ENCODE results near the gene ZNF160.
"Not testable (repeated sequence)": the region's sequence is repeated elsewhere in the genome, so short reads cannot be mapped to it uniquely, and the experiment has no call there.

Gene ZNF160

DNA sequence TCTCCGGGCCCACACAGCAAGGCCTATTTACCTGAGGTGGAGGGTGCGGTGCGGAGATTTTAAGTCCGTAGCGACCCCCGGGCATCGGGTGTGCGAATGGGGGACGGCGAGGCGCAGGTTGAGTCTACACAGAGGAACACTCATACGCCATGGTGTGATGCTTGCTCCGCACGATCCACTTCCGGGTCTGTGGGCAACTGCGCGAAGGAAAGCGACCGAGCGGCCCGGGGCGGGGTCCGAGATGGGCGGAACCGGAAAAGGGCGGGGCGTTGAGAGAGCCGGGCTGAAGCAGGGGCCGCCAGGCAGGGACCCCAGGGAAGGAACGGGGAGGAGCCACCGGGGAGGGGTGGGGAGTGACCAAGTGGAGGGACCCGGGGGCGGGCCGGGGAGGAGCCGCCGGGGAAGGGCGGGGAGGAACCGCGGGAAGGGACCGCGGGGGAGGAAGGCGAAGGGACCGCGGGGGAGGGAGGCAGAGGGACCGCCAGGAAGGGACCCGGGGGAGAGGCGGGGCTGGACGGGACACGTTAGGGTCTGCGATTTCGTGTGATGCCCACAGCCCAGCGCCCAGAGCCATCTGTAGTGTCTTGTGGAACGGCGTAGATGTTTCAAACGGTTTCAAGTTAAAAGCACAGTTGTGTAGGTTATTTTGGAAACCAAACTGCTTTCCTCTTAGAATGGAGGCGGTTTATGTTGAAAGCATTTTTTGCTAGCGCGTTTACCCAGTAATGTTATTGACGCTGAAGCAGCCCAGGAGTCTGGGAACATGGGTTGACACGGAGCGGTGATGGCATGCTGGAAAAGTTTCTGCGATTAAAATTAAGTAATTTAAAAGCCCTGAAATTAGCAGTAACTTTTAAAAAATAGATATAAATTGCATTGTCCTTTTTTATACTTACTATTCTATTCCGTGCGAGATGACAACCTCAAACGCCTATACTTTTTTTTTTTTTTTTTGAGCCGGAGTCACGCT is at the start of gene ZNF160:
Gene ZNF160, minus strand, starts transcription at position 189 of the 970 bp plus-strand sequence. CDS start 17,146 bp downstream, outside the sequence.
- no peaks in the 10 kb centered on the region for H3K27me3 ChIP-seq (ENCODE audit: insufficient read depth, low read length)

DNA sequence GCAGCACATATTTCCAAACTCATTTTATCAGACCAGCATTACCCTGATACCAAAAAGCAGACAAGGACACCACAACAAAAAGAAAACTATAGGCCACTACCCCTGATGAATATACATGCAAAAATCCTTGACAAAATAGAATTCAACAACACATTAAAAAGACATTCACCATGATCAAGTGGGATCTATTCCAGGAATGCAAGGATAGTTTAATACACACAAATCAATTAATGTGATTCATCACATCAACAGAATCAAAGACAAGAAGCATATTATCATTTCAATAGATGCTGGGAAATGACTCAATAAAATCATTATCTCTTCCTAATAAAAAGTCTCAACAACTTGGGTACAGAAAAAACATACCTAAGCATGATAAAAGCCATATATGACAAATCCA is 44.4 kb upstream of the ZNF160 start:
- Histone ChIP-seq H3K36me3 (ENCODE audit: insufficient read depth, low read length) (peaks cover 45% of the 10 kb centered on the region), H3K9me3 (ENCODE audit: low read length) (peaks cover 41% of the 10 kb centered on the region), H2AFZ (ENCODE audit: low read depth, low read length) (no peak overlapping the region), H3K27me3 (ENCODE audit: insufficient read depth, low read length) (no peaks in the 10 kb centered on the region), H3K4me1 (ENCODE audit: insufficient read depth, low read length) (no peaks in the 10 kb centered on the region), H3K4me3 (ENCODE audit: low read length) (no peak overlapping the region)

More for the DNA sequence above, at the start of gene ZNF160:
- H3K36me3 ChIP-seq (ENCODE audit: insufficient read depth, low read length): peaks cover 22% of the 10 kb centered on the region
- H3K4me1 ChIP-seq (ENCODE audit: insufficient read depth, low read length): peaks cover 13% of the 10 kb centered on the region
- peaks cover 8% of the 10 kb centered on the region for H3K9me3 ChIP-seq (ENCODE audit: low read length)
- peak within 1 kb of the TSS; percentile 84 for H3K4me3 ChIP-seq (ENCODE audit: low read length)
- H2AFZ ChIP-seq (ENCODE audit: low read depth, low read length): peak within 1 kb of the TSS; percentile 81

DNA sequence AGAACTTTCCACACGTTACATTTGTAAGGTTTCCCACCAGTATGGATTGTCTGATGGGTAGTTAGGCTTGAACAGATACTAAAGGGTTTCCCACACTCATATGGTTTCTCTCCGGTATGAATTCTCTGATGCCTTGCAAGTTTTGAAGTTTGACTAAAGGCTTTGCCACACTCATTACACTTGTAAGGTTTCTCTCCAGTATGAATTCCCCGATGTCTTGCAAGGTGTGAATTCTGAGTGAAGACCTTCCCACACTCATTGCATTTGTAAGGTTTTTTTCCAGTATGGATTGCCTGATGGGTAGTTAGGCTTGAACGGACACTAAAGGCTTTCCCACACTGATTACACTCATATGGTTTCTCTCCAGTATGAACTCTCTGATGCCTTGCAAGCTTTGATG is 37.1 kb upstream of the ZNF160 start:
- Histone ChIP-seq H2AFZ (ENCODE audit: low read depth, low read length) (no peak overlapping the region), H3K4me3 (ENCODE audit: low read length) (no peak overlapping the region), H3K9me3 (ENCODE audit: low read length) (peaks cover 35% of the 10 kb centered on the region), H3K4me1 (ENCODE audit: insufficient read depth, low read length) (no peaks in the 10 kb centered on the region), H3K36me3 (ENCODE audit: insufficient read depth, low read length) (peaks cover 42% of the 10 kb centered on the region), H3K27me3 (ENCODE audit: insufficient read depth, low read length) (no peaks in the 10 kb centered on the region)

DNA sequence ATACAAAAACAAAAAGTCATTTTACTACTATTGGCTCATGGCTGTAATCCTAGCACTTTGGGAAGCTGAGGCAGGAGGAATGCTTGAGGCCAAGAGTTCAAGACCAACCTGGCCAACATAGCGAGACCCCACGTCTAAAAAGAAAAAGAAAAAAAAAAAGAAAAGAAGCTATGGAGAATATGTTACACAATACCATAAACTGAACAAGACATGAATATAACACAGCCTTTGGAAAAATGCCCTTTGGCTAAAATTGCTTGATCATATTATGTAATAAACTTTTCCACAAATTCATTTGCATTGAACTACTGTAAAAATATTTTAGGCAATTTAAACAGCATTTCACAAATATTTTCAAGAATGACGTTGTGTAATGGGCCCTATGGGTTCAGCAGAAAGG is 33.2 kb upstream of the ZNF160 start:
- Histone ChIP-seq H3K4me1 (ENCODE audit: insufficient read depth, low read length) (peaks cover 9% of the 10 kb centered on the region), H3K4me3 (ENCODE audit: low read length) (no peak overlapping the region), H2AFZ (ENCODE audit: low read depth, low read length) (no peak overlapping the region), H3K27me3 (ENCODE audit: insufficient read depth, low read length) (no peaks in the 10 kb centered on the region), H3K9me3 (ENCODE audit: low read length) (peaks cover 16% of the 10 kb centered on the region), H3K36me3 (ENCODE audit: insufficient read depth, low read length) (peaks cover 19% of the 10 kb centered on the region)

DNA sequence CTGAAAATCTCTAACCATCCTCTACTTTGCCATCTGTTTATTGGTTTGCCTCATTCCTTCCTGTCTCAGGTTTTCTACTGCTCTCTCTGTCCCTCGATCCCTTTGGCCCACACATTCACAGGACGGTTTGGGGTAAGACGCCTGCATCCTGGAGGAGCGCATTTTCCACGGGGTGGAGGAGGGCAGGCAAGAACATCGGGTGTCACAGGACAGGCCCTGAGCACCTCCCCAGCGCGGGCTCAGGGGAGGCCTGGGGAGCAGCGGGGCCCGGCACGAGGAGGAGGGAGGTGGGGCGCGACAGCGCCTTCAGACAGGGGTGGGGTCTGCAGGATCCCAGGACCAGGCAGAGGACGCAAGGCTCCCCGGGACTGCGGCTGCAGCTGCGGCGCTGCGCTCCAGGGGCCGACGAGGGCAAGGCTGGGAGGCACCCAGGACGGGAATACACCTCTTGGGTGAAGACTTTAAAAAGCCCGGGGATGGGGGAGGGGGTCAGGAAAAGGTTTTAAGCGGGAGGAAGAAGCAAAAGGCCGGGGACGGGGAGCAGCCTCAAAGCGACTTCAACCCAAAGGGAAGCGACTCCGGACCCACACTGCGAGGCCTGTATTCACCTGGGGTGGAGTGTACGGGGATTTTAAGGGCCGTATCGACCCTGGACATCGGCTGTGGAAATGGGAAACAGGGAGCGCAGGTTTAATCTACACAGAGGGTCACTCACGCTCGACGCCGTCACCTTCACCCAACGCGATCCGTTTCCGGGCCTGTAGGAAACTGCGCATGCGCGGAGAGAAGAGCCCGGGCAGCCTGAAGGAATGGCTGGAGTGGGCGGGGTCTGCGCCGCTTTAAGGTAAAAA is 29.1 kb upstream of the ZNF160 start, which contains the start of gene ZNF415:
Gene ZNF415, minus strand, starts transcription at position 770 of the 851 bp plus-strand sequence. CDS start 10,234 bp downstream, outside the sequence.
- peak within 1 kb of the TSS; percentile 70 for H3K4me3 ChIP-seq (ENCODE audit: low read length)
- H3K9me3 ChIP-seq (ENCODE audit: low read length): peaks cover 6% of the 10 kb centered on the region
- no peaks in the 10 kb centered on the region for H3K36me3 ChIP-seq (ENCODE audit: insufficient read depth, low read length)
- H3K27me3 ChIP-seq (ENCODE audit: insufficient read depth, low read length): no peaks in the 10 kb centered on the region
- H2AFZ ChIP-seq (ENCODE audit: low read depth, low read length): peak within 1 kb of the TSS; percentile 99
- H3K4me1 ChIP-seq (ENCODE audit: insufficient read depth, low read length): peaks cover 12% of the 10 kb centered on the region

DNA sequence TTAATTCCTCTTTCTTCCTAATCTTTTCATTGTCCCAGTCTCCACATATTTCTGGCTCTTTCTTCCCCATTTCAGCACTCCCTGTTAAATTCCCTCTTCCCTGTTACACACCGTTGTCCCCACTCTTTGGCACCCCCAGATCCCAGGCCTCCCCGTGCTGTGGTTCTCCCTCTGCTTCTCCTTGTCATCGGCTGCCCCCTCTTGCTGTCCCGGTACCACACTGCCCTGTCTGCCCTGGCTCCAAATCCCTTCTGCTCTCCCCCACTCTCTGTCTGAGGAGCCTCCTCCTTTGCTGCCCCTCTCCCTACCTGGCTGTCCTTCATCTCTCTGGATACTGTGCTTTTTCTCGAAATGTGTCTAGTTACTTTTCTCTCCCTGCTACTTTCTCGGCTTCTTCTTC is 28.5 kb upstream of the ZNF160 start:
- H3K4me1 ChIP-seq (ENCODE audit: insufficient read depth, low read length): peaks cover 12% of the 10 kb centered on the region
- no peaks in the 10 kb centered on the region for H3K36me3 ChIP-seq (ENCODE audit: insufficient read depth, low read length)
- H3K9me3 ChIP-seq (ENCODE audit: low read length): peaks cover 4% of the 10 kb centered on the region
- H3K4me3 ChIP-seq (ENCODE audit: low read length): peak overlapping the region; percentile 70
- H2AFZ ChIP-seq (ENCODE audit: low read depth, low read length): no peak overlapping the region
- H3K27me3 ChIP-seq (ENCODE audit: insufficient read depth, low read length): no peaks in the 10 kb centered on the region

DNA sequence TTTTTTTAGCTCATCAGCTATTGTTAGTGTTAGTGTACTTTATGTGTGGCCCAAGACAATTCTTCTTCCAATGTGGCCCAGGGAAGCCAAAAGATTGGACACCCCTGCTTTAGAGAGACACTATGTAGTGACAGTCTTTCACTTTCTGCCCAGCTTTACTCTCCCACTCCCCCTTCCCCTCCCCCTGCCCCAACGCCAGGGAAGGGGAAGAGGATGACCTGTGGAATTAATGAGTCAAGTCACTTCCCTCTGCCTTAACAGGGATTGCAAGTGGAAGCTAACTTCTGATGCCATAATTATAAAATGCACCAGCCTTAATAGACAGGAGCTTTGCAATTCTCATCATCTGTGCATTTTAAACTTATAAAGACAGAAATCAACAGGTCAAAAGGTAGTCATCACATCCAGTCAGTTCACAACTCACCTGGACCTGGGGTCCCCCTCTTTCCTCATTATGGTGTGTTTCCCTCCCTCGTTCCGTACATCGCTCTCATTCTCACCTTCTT is 27.9 kb upstream of the ZNF160 start:
- peaks cover 12% of the 10 kb centered on the region for H3K4me1 ChIP-seq (ENCODE audit: insufficient read depth, low read length)
- no peaks in the 10 kb centered on the region for H3K36me3 ChIP-seq (ENCODE audit: insufficient read depth, low read length)
- H3K27me3 ChIP-seq (ENCODE audit: insufficient read depth, low read length): no peaks in the 10 kb centered on the region
- H3K4me3 ChIP-seq (ENCODE audit: low read length): no peak overlapping the region
- peaks cover 4% of the 10 kb centered on the region for H3K9me3 ChIP-seq (ENCODE audit: low read length)
- no peak overlapping the region for H2AFZ ChIP-seq (ENCODE audit: low read depth, low read length)

DNA sequence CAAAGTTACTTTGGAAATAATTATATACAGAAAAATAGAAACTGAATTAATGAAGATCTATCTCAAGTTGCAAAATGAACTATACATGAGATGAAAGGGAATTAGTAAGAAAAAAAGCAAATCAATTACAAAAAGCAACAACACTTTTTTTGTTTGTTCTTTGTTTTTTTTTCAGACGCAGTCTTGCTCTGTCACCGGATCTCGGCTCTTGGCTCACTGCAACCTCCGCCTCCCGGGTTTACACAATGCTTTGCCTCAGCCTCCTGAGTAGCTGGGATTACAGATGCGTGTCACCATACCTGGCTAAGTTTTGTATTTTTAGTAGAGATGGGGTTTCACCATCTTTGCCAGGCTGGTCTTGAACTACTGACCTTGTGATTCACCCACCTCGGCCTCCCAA is 27.3 kb upstream of the ZNF160 start:
- H3K27me3 ChIP-seq (ENCODE audit: insufficient read depth, low read length): no peaks in the 10 kb centered on the region
- H2AFZ ChIP-seq (ENCODE audit: low read depth, low read length): no peak overlapping the region
- no peaks in the 10 kb centered on the region for H3K36me3 ChIP-seq (ENCODE audit: insufficient read depth, low read length)
- H3K4me1 ChIP-seq (ENCODE audit: insufficient read depth, low read length): peaks cover 12% of the 10 kb centered on the region
- no peak overlapping the region for H3K4me3 ChIP-seq (ENCODE audit: low read length)
- H3K9me3 ChIP-seq (ENCODE audit: low read length): peaks cover 4% of the 10 kb centered on the region

DNA sequence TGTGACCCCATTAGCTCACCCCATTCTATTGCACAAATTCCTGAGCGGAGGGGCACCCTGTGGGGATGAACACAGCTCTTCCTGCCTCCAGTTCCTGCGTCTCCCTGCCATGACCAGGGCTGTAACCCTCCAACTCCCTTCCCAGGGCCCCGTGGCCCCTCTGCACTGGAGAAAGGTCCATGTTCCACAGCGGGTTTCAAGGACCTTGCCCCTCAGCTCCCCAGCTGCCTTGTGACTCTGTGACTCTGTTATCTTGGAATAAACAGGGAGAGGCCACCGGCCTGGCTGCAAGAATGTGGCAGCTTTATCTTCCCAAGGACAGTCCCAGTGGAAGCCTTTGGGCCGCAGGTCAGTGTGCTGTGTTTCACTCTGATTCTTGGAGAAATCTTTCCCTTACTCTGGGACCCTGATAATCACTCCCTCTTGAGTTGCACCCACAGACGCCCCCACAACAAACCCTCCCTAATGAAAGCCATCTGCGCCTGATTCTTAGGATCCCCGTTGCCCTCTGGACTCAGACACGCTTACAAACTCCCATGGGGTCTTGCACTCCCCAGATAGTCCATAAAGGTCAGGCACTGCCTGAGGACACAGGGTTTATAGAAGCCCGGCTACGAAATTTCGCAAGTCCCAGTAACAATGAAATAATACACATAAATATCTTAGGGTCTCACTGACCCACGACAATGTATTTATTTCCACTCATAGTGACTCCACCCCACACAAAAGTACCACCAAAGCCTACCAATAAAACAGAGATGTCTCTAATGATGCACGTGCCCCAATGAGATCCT is 23.7 kb upstream of the ZNF160 start:
- H3K36me3 ChIP-seq (ENCODE audit: insufficient read depth, low read length); H3K4me1 ChIP-seq (ENCODE audit: insufficient read depth, low read length); H2AFZ ChIP-seq (ENCODE audit: low read depth, low read length); H3K27me3 ChIP-seq (ENCODE audit: insufficient read depth, low read length); H3K4me3 ChIP-seq (ENCODE audit: low read length): not testable (repeated sequence)
- H3K9me3 ChIP-seq (ENCODE audit: low read length): peaks cover 11% of the 10 kb centered on the region

DNA sequence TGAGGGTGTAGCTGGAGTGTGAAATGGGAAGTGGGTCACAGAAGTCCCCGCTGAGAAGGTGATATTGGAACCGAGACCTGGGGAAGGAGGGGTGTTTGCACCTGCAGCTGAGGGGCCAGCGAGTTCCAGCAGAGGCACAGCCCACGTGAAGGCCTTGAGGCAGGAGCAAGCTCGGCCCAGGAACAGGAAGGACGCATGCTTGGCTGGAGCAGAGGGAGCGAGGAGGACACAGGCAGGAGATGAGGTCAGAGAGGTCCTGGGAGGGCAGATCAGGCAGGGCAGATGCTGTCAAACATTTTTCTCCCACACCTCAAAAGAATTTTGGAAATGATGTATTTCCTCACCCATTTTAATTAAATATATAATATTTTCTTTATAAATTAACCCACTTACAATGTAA is 20.2 kb upstream of the ZNF160 start:
- H2AFZ ChIP-seq (ENCODE audit: low read depth, low read length): no peak overlapping the region
- H3K4me3 ChIP-seq (ENCODE audit: low read length): no peak overlapping the region
- H3K9me3 ChIP-seq (ENCODE audit: low read length): peaks cover 9% of the 10 kb centered on the region
- no peaks in the 10 kb centered on the region for H3K4me1 ChIP-seq (ENCODE audit: insufficient read depth, low read length)
- no peaks in the 10 kb centered on the region for H3K27me3 ChIP-seq (ENCODE audit: insufficient read depth, low read length)
- peaks cover 4% of the 10 kb centered on the region for H3K36me3 ChIP-seq (ENCODE audit: insufficient read depth, low read length)

DNA sequence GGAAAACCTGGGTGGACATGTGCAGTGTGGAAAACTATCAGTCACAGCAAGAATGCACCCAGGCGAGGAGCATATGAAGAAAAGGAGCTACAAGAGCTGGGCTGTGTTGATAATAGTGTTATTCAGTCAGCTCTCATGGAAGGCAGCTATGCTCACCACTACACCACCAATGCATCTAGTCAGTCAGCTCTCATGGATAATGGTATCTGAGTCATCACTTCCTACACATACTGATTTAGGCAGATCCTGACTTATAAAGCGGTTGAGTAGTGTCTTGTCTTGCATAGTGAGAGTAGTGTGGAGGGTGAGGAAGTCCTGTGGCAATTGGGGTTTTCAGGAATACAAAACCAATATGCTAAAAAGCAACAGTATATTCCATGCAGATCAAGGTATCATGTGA is 9.1 kb upstream of the ZNF160 start:
- no peaks in the 10 kb centered on the region for H3K27me3 ChIP-seq (ENCODE audit: insufficient read depth, low read length)
- no peak overlapping the region for H3K4me3 ChIP-seq (ENCODE audit: low read length)
- no peak overlapping the region for H2AFZ ChIP-seq (ENCODE audit: low read depth, low read length)
- H3K36me3 ChIP-seq (ENCODE audit: insufficient read depth, low read length): peaks cover 63% of the 10 kb centered on the region
- H3K4me1 ChIP-seq (ENCODE audit: insufficient read depth, low read length): no peaks in the 10 kb centered on the region
- peaks cover 33% of the 10 kb centered on the region for H3K9me3 ChIP-seq (ENCODE audit: low read length)

DNA sequence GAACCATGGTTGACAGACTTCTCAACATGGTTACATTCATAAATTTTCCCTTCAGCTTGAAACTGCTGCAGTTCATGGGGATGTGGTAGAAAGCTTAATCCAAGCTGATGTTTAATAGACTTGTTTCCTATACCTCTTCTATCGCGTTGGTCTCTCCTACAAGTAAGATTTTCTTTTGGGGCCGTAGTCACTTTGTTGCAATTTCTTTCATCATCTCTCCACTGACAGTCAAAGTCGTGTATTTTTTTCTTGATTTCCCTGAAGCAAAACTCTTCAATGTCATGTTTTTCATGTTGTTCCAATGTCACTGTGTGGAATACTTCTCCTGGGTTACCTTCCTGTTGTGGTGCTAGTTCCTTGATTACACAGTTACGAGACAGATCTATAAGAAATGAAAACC is 6.3 kb upstream of the ZNF160 start:
- no peaks in the 10 kb centered on the region for H3K27me3 ChIP-seq (ENCODE audit: insufficient read depth, low read length)
- H3K4me3 ChIP-seq (ENCODE audit: low read length): no peak overlapping the region
- H2AFZ ChIP-seq (ENCODE audit: low read depth, low read length): no peak overlapping the region
- H3K36me3 ChIP-seq (ENCODE audit: insufficient read depth, low read length): peaks cover 47% of the 10 kb centered on the region
- no peaks in the 10 kb centered on the region for H3K4me1 ChIP-seq (ENCODE audit: insufficient read depth, low read length)
- peaks cover 23% of the 10 kb centered on the region for H3K9me3 ChIP-seq (ENCODE audit: low read length)
